22Rv1 (cell line): Measurements from ENCODE around the gene MALL.
"Not testable (repeated sequence)": the region's sequence is repeated elsewhere in the genome, so short reads cannot be mapped to it uniquely, and the experiment has no call there.

ENCODE experiments used
- H3K27ac ChIP-seq: fragments of 450-650 bp; 2 replicates; pipeline ENCODE4 v1.5.1; 2017
- ZFX ChIP-seq: fragments of 450-650 bp; IDR thresholded peaks from 2 replicates; pipeline ENCODE4 v1.6.1; 2017; ENCODE audit warnings: antibody characterized with exemption, borderline replicate concordance
- TF ChIP-seq, protein P1 (sequence below): fragments of 450-650 bp; IDR thresholded peaks from 2 replicates; pipeline ENCODE4 v1.5.1; 2017; ENCODE audit warnings: mild to moderate bottlenecking

The MALL gene

DNA sequence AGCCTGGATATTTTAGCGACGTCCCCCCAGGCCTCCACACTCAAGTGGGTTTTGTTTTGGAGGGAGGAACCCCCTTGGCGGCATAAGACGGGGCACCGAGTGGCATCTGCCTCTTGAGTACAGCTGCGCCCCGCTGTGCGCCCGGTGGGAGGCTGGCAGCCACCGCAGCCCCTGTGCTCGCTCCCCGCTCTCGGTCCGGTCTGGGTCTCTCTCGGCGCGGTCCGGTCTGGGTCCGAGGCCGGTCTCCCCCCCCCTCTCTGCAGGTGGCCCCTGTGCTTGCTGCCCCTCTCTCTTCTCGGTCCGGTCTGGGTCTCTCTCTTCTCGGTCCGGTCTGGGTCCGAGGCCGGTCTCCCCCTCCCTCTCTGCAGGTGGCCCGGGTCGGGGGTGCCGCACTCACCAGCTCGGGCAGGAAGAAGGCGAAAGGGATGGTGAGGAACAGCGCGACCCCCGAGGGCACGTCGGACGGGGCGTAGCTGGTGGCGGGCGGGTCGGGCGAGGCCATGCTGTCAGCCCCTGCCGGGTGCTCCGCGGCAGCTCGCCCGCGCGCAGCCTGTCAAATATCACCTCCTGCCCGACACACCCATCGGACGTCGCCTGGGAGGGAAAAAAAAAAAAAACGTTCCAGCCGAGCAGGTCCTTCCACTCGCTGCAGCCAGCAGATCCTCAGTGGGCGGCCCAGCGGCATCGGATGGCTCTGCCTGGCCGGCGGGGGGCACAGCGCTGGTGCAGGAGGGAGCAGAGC, at the start of gene MALL:
TSS of gene MALL (minus strand) at position 532 of the 742 bp plus-strand sequence. CDS start at position 502, 30 bp downstream.
- no peak within 1 kb of the TSS for H3K27ac ChIP-seq
- TF ChIP-seq, protein P1, sequence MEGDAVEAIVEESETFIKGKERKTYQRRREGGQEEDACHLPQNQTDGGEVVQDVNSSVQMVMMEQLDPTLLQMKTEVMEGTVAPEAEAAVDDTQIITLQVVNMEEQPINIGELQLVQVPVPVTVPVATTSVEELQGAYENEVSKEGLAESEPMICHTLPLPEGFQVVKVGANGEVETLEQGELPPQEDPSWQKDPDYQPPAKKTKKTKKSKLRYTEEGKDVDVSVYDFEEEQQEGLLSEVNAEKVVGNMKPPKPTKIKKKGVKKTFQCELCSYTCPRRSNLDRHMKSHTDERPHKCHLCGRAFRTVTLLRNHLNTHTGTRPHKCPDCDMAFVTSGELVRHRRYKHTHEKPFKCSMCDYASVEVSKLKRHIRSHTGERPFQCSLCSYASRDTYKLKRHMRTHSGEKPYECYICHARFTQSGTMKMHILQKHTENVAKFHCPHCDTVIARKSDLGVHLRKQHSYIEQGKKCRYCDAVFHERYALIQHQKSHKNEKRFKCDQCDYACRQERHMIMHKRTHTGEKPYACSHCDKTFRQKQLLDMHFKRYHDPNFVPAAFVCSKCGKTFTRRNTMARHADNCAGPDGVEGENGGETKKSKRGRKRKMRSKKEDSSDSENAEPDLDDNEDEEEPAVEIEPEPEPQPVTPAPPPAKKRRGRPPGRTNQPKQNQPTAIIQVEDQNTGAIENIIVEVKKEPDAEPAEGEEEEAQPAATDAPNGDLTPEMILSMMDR, result no peak
- TF ChIP-seq ZFX, result no peak

DNA sequence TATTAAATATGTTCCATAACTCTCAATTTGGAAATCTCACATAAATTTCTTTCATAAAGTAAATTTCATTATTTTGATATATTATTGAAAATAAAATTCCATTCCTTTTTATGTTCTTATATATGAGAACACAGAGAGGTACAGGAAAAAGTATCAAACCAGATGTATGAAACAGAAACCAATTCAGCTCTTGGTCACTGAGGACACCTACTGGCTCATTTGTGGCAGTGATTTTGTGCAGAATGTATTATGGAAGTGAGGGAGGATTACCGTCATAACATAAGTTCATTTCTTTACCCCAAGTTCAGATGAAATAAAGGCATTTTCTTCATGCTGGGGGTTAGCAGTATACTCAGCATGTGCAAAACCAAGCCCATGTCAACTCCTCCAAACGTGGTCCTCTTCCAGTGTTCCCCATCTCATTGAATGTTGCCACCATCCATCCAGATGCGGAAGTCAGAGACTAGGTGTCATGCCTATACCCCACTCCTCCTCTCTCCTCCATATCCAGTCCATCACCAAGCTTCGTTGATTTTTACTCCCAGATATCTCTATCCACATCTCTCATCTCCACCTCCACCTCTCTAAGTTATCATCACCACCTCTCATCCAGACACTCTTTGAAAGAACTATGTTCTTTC, 41.7 kb upstream of the MALL start:
- no peak for TF ChIP-seq ZFX
- TF ChIP-seq, protein P1, result peak; percentile 89
- H3K27ac ChIP-seq, result no peak overlapping the region

GRCh38 chr2:110154828-110155227, 39.2 kb upstream of the MALL start:
- not testable (repeated sequence) for H3K27ac ChIP-seq

GRCh38 chr2:110154188-110154587, 38.6 kb upstream of the MALL start:
- H3K27ac ChIP-seq, result not testable (repeated sequence)

- no peak for TF ChIP-seq ZFX
- TF ChIP-seq, protein P1, result no peak
- H3K27ac ChIP-seq, result no peak overlapping the region
These were observed 37.8 kb upstream of the MALL start for GRCh38 chr2:110153416-110153815.

- no peak overlapping the region for H3K27ac ChIP-seq
- TF ChIP-seq, protein P1, result no peak
- TF ChIP-seq ZFX, result no peak
These were observed 37.3 kb upstream of the MALL start for GRCh38 chr2:110152943-110153342.

DNA sequence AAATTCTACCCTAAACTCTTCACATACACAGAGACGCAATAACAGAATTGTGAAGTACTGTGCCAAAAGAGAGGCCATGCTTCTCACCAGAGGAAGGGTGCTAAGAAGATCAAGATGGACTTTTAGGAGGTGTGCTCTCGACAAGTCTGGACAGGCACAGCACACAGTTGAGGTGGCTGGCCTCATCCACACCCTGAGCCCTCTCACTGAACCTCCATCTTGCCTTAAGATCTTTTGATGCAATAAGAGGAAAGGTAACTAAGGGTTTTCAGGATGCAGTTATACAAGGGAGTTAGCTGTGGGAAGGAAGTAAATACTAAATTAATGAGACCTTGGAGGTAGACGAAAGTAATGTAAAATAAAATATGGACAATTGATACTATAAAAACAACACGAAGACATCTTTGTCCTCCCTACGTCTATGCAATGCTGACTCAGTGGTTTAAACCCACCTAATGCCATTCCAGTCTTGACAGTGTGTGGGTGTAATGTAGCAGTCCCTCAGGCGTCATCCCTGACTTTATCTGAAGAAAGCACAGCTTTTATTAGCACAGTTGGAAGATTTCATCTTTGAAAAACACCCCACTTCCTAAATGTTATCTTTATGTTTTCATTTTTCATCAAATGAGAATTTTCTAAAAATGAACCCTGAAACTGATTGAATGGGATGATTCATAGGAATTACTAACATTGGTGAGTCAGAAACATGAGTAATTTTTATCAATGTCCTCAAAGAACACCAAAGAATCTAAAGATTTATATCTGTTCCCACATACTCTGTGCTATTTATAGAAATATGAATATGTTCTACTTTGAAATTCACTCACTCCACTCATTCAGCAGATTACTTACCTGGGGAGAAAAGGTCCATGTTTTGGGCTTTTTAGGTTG, 34.0 kb upstream of the MALL start:
- TF ChIP-seq, protein P1, result no peak

GRCh38 chr2:110146945-110147332, 31.3 kb upstream of the MALL start:
- TF ChIP-seq, protein P1, result no peak
- no peak for TF ChIP-seq ZFX
- H3K27ac ChIP-seq, result no peak overlapping the region

More for the DNA sequence above, 34.0 kb upstream of the MALL start:
- H3K27ac ChIP-seq, result no peak overlapping the region
